OCI-LY7 (cell line): ENCODE measurements around the gene CENPV.

ENCODE experiments used
- CTCF ChIP-seq: fragments of 200-600 bp; sonication (generic); conservative IDR thresholded peaks from 2 replicates; pipeline ENCODE4 v1.5.1; 2014; ENCODE audit warnings: mild to moderate bottlenecking, antibody characterized with exemption, low read length, moderate library complexity, mixed read lengths
- EZH2phosphoT487 ChIP-seq: fragments of 200-600 bp; sonication (generic); IDR thresholded peaks from 2 replicates; pipeline ENCODE4 v1.6.1; 2018; ENCODE audit warnings: low read depth, borderline replicate concordance, mild to moderate bottlenecking, mixed run types, antibody characterized with exemption, low read length, moderate library complexity, mixed read lengths

GRCh38 chr17:16314859-16315258 is 38.4 kb downstream of the CENPV start:
- no peak for TF ChIP-seq CTCF
- no peak for TF ChIP-seq EZH2phosphoT487
